Raji (cell line): ENCODE measurements around the gene PNMA6E.

ENCODE experiments used
- POLR2A ChIP-seq: IDR thresholded peaks from 2 replicates; pipeline ENCODE4 v1.6.1; 2011; ENCODE audit warnings: low read depth, low read length, control low read depth; ENCODE audit not compliant: insufficient read depth

The PNMA6E gene

GRCh38 chrX:153401133-153401764 lies at the start of gene PNMA6E:
Gene PNMA6E (minus strand): TSS chrX:153401350. CDS start chrX:153398849, 2,501 bp downstream.
- no peak for TF ChIP-seq POLR2A

GRCh38 chrX:153450949-153451277 lies 49.8 kb upstream of the PNMA6E start:
- no peak for TF ChIP-seq POLR2A

DNA sequence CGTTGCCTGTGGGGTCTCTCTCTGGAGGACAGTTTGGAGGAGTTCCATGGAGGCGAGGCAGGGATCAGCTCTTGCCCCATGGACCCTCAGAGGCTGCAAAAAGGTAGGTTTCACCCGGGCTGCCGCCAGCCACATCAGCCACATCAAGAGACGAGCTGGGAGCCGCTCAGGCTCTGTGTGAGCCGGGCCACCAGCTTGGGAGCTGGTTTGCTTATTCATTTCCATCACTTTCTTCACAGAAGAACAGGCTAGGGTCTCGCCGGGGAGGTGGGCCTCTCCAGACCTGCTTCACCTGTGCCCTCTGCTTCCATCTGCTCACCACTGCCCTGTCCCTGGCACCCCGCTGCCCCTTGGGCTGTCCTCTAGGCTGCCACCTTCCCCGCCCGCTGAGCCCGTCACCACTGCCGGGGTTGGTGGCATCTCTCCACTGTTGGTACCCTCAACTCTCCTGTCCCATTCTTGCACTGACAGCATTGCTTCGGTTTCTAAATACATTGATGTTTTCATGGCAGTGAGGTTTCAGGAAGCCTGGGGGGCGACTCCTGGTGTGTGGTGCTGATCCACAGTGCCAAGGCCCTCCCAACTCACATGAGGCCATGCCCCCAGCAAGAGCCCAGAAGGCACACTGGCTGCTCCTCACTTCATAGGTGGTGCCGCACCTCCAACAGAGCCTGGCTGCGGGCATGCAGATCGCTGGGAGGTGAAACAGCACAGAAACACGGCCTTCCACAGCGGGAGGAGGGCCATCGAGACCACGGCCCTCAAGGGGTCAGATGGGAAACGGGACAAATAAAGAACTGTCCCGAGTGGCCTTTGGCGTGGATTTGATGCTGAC lies 49.2 kb upstream of the PNMA6E start:
- TF ChIP-seq POLR2A: no peak

DNA sequence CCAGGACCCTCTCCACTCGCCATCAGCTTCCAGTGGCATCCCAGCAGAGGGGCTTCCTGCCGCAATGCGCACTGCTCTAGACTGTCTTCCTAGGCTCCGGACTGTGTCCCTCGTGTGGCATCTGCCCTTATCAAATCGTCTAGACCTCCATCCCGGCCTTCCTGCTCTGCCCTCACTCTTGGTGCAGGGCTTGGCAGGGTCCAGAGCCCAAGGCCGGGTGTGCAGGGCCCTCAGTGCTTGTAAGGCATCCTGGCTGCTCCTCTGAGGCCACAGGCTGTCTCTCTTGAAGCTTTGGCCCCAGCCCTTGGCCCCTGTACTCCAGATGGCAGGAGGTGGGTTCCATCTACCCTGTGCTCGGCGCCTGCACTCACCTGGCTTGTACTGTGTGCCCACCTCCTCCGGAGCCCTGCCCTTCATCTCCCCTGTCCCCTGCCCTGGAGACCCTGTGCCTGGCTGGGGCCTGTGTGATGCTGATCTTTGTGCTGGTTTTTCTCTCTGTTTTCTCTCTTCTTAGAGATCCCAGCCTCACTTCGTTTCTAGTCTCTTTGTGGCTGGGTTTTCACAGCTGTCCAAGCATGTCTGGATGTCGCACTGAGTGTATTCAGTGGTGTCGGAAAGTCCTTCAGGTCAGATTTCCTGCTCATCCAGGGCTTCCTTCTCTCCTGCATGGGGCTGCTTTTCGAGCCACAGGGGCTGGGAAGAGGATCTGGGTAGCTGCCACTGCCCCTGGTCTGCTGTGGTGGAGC lies 48.4 kb upstream of the PNMA6E start:
- TF ChIP-seq POLR2A: no peak

DNA sequence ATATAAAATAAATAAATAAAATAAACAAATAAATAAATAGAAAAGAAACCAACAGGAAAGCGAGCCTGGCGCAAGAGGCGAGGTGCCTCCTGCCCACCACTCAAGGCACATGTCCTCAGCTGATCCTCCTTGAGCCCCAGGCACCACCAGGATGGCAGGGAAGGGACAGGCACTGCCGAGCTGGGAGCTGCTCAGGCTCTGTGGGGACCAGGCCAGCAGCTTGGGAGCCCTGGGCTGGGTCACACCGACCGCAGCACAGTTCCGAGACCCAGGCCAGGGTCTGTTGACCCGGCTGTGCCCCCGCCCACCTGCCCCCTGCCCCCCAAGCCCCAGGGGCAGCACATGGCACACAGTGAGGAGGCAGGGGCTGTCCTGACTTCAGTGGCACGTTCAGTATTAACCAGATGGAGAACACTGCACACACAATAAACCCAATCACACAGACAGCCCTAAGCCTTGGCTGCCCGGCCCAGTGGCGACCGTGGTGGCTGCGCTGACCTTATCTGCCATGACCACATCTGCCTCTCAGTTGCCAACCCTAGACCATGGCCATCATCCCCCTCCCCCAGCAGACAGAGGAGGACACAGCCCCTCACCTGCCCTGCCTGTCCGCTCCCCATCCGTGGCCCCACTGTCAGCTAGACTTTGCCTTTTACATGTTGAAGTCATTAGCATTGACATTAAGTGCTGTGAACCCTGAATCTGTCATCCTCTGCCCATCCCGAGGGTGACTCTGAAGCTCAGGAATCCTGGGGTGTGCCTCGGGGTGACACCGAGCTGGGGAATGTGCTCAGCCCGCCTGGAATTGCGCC lies 47.6 kb upstream of the PNMA6E start:
- no peak for TF ChIP-seq POLR2A

- no peak for TF ChIP-seq POLR2A
Observed at GRCh38 chrX:153447581-153447960, 46.4 kb upstream of the PNMA6E start.

DNA sequence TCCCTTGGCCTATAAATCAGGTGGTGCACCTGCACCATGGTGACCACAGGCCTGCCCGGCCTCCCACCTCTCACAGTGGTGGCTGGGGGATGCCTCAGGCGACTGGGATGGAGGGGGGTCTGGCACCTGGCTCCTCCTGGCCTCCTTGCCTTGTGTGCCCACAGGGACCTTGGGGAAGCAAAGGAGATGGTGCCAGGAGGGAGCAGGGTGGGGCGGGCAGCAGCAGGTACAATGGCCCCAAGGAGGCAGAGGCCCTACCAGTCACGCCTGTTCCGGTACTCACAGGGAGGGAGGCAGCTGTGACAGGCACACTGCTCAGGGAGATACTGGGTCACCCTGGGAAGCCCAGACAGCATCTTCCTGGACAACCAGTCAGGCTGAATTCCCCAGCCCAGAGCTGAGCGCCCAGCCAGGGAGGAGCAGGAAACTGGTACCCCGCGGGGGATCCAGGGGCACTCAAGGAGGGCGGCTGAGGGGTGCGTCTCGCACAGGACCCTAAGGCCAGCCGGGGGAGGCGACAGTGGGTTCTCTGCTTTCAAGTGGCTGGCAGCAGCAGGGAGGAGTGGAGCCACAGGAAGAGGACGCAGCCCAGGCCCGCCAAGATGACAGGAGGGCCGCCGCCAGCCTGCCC lies 45.9 kb upstream of the PNMA6E start:
- no peak for TF ChIP-seq POLR2A

DNA sequence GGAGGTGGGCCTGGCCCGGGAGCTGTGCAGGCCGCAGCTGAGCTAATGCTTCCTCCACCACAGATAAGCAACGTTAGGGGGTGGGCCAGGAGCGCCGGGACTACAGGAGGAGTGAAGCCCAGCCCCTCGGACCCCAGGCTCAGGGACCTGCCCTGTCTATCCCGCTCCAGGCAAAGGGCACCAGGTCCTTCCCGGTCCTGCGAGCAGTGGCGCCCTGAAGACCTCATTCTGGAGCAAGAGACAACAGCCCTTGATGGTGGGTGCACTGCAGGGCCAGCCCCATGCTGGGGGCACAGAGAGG lies 45.4 kb upstream of the PNMA6E start:
- no peak for TF ChIP-seq POLR2A

- TF ChIP-seq POLR2A: no peak
Observed at GRCh38 chrX:153445856-153446635, 44.9 kb upstream of the PNMA6E start, which contains the start of gene TREX2. Gene TREX2 (minus strand): TSS chrX:153446056. CDS start chrX:153445430, 626 bp downstream.

DNA sequence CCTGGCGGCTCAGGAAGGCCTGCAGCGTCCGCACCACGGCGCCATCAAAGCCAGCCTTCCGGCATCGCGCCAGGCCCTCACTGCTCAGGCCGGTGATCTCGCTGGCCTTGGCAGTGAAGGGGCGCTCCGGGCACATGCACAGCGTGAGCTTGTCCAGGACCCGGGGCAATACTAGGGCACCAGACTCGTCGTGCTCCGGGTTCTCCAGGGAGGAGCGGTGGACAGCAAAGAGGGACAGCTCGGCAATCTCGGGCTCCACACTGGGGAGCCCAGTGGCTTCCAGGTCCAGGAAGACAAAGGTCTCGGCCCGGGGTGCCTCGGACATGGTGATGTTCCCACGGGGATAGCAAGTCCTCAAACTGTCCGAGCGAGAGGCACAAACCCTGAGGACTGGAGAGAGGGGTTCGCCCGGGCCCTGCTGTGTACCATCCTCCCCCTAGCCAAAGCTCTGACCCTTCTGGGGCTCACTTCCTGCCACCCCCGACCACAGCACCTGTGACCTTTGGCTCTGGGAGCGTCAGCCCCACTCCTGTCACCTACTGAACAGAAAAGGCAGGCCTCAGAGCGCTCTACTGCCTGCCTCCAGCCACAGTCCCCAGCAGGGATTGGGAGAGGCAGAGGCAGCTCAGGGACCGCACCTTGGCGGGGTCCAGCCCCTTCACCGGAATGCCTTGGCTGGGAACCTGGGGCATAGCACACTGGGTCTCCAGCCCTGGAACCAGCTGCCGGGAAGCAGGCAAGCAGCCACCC lies 44.1 kb upstream of the PNMA6E start:
- TF ChIP-seq POLR2A: no peak

DNA sequence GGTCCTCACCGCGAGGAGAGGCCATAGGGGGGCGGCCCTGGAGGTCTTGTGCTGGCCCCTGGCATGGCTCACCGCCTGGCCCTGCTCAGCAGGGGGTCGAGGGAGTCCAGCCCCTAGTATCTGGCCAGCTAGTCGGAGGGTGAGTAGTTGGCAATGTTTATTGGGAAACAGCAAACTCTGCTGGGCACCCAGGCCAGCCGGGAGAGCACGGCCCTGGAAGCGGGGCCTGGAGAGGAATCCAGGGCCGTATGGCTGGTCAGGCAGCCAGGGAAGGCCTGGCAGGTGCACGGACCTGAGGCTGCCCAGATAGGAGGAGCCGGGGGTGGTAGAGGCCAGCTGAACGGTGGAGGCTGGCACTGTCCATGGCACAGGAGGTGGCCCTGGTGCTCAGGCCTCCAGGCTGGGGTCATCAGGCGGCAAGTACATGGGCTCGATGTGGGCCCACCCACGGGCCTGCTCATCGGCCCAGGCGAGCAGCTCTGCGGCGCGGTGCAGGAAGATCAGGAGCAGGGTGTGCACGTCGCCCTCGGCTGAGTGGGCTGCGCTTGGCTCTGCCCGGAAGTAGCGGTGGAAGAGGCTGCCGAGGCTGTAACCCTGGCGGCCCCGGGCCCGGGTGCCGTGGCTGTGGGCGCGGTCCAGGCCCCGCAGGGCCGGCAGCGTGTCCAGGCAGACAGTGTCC lies 43.3 kb upstream of the PNMA6E start:
- no peak for TF ChIP-seq POLR2A

DNA sequence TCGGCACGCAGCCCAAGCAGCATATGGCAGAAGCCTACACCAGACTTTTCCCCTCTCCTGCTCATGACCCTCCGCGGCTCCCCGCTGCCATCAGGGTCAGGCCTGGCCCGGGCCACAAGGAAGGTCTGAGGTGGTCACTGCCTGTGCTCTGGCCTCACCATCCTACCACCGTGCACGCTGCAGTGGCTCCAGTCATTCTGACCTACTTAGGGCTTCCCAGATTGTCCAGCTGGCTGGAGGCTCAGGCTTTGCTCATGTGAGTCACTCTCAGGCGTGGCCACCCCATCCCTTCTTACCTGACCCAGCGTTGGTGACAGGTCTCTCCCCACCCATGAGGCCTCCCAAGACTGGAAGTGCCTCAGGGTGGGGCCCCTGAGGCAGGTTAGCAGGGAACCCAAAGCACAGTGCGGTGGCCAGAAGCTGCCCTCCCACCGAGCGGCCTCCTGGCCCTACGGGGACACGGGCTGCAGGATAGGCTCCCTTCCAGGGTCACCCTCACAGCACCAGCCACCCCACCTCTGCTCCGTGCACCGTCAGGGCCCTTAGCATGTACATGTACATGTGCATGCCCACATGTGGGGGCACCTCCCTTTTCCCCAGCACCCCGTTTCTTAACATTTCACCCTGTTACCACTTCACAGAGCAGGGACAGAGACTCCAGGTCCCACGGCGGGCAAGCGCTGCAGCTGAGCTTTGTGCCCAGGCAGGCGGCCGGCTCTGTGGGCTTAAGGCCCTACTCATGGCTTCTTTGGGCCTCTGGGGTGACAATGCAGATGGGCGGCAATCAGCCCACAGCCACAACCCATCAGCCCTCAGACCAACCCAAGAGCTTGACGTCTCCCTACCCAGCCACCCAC lies 42.6 kb upstream of the PNMA6E start:
- no peak for TF ChIP-seq POLR2A

GRCh38 chrX:153442463-153442862 lies 41.3 kb upstream of the PNMA6E start:
- TF ChIP-seq POLR2A: no peak
